NCI-H1417 (cell line): ENCODE results near the gene FAM240A.
"Not testable (repeated sequence)": the region's sequence is repeated elsewhere in the genome, so short reads cannot be mapped to it uniquely, and the experiment has no call there.

ENCODE experiments used
- DNase-seq, 3 experiments: peaks; one replicate each; lab custom pipeline; 2025; lab: John Stamatoyannopoulos, UW

The FAM240A gene

GRCh38 chr3:46586738-46587246 is 25.5 kb upstream of the FAM240A start:
- no peak for DNase-seq

GRCh38 chr3:46587268-46587667 is 25.1 kb upstream of the FAM240A start:
- not testable (repeated sequence) for DNase-seq

GRCh38 chr3:46593274-46593862 is 19.0 kb upstream of the FAM240A start:
- no peak for DNase-seq

- DNase-seq, result no peak
Measured at GRCh38 chr3:46593979-46594378, 18.3 kb upstream of the FAM240A start.

- DNase-seq, result no peak
Measured at GRCh38 chr3:46594723-46595122, 17.6 kb upstream of the FAM240A start.

GRCh38 chr3:46595819-46596314 is 16.5 kb upstream of the FAM240A start:
- DNase-seq, result no peak

GRCh38 chr3:46599590-46599989 is 12.7 kb upstream of the FAM240A start:
- no peak for DNase-seq

GRCh38 chr3:46603446-46604046 is 8.8 kb upstream of the FAM240A start:
- DNase-seq, result no peak

GRCh38 chr3:46604127-46604526 is 8.2 kb upstream of the FAM240A start:
- no peak for DNase-seq

- no peak for DNase-seq
Measured at GRCh38 chr3:46607603-46608028, 4.7 kb upstream of the FAM240A start.

GRCh38 chr3:46609212-46609721 is 3.1 kb upstream of the FAM240A start:
- DNase-seq, result no peak

- DNase-seq, result no peak
Measured at GRCh38 chr3:46609944-46610722, 2.2 kb upstream of the FAM240A start.

GRCh38 chr3:46613313-46614005 is 1.1 kb downstream of the FAM240A start:
- DNase-seq, result no peak

- no peak for DNase-seq
Measured at GRCh38 chr3:46614431-46614830, 2.1 kb downstream of the FAM240A start.

- DNase-seq, result no peak
Measured at GRCh38 chr3:46615050-46615775, 2.9 kb downstream of the FAM240A start.

- DNase-seq, result no peak
Measured at GRCh38 chr3:46615976-46616375, 3.7 kb downstream of the FAM240A start.

GRCh38 chr3:46617941-46618340 is 5.6 kb downstream of the FAM240A start:
- DNase-seq, result no peak

GRCh38 chr3:46619845-46620778 is 7.8 kb downstream of the FAM240A start:
- DNase-seq, result peak in 2 of 3 experiments; percentile 36 to 53

- no peak for DNase-seq
Measured at GRCh38 chr3:46624533-46624932, 12.2 kb downstream of the FAM240A start.

GRCh38 chr3:46624975-46625490 is 12.7 kb downstream of the FAM240A start:
- no peak for DNase-seq
